Activated CD8-positive, alpha-beta memory T cell treated with anti-CD3 and anti-CD28 coated beads, Interleukin-2, amount 50 U/mL, for 48 hours (primary cell): ENCODE data around the gene DHRS7.

ENCODE experiments used
- DNase-seq: peaks from one replicate; pipeline ENCODE4 v3.0.0-alpha.2; 2020

DHRS7 gene

GRCh38 chr14:60184905-60185555, 19.8 kb upstream of the DHRS7 start:
- no peak for DNase-seq

DNA sequence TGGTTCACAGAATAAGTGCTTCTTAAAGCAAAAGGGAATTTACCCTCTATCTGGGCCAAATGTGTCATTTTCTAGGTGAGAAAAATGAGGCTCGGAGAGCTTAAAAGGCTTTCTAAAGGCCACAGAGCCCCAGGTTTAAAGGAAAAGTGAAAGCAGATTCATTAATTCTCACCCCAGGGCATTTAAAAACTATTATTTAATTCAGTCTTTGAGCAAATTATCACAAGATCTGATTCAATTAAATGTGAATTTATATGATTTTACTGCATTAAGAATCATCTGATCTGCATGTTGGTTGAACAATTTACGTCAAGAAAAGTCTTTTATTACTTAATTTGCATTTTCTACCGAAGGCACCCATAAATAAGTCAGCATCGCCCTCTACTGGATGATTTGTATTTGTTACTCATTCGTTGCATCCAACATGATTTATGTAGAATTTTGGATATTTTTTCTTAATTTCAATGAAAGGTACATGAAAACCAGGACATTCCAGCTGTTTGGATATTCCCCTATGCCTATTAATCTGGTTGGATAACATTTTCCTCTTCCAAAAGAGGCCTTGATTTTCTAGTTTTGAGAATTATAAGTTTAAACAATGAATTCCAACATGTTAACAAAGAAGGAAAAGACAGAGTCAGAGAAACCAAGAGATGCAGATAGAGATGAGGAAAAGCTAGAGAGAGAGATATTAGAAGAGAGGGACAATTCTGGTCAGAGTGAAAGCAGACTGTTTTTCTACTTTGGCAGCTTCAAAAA, 19.1 kb upstream of the DHRS7 start:
- no peak for DNase-seq

DNA sequence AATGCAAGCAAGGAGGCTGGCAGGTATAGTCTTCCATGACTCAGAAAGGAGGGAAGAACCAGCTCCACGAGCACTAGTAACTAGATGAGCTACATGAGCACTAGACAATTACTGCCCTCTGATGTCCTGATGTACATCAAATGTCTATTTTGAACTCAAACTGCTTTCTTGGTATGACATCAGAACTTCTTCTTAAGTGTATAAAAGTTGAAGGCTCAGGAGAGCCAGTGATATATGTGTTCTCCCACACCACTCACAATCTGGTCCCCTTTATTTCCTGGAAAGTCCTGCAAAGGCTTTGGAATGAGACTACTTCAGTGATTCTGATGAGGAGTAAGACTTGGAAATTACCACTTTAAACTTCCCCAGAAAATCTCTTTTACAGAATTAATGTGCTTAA, 18.5 kb upstream of the DHRS7 start:
- no peak for DNase-seq

GRCh38 chr14:60183138-60183537, 17.9 kb upstream of the DHRS7 start:
- no peak for DNase-seq

DNA sequence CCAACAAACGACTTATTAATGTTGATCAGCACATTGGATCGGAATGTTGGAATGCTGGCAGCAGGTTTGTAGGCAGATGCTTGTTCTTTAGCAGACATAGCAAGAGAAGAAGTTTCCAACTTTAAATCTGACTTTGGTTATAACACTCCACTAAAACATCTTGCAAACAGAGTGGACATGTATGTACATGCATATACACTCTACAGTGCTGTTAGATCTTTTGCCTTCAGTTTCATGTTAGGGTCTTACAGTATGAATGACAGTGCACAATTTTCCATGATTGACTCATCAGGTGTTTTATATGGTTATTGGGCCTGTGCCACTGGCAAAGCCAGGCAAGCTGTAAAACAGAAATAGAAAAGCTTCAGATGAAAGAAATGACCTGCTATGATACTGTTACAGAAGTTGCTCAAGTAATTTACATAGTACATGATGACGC, 14.3 kb upstream of the DHRS7 start:
- DNase-seq = no peak

DNA sequence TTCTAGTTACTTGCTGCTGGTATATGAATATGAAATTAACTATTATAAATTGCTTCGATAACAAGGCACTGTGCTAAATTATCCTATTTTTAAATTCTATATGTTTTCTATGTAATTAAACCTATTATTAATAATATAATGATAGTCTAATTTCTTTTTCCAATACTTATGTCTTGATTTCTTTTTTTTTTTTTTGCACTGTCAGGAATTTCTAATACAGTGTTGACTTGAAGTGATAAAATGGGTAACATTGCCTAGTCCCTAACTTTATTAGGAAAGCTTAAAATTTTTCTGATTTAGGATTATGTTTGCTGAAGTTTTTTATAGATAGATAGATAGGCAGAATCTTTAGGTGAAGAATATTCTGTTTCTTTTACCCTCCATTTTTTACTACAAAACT, 13.6 kb upstream of the DHRS7 start:
- no peak for DNase-seq

GRCh38 chr14:60178164-60178563, 13.0 kb upstream of the DHRS7 start:
- DNase-seq = no peak

GRCh38 chr14:60175255-60175902, 10.2 kb upstream of the DHRS7 start:
- no peak for DNase-seq

- DNase-seq = no peak
These were observed 9.4 kb upstream of the DHRS7 start for GRCh38 chr14:60174352-60175254.

- DNase-seq = no peak
These were observed 6.5 kb upstream of the DHRS7 start for GRCh38 chr14:60171690-60172089.

GRCh38 chr14:60170948-60171347, 5.8 kb upstream of the DHRS7 start:
- DNase-seq = no peak

DNA sequence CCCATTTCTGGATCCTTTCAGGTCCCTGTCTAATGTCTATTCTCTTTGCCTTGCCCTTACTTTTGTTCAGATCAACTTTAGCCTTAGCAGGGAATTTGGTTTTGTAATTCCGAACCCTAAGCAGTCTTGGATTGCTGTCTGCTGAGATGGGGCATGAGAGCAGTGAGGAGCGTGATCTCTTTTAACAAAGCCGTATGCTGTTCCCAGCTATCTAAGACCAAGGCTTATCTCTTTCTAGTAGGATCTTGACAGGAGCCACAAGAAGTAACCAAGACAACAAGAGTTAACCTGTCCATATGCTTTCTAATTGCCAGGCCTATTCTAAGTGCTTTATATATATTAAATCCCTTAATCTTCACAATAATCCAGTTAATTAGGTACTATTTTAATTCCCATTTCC, 4.5 kb upstream of the DHRS7 start:
- DNase-seq = no peak

GRCh38 chr14:60166142-60166541, 944 bp upstream of the DHRS7 start:
- no peak for DNase-seq

GRCh38 chr14:60165547-60165876, 314 bp upstream of the DHRS7 start:
- DNase-seq = no peak

DNA sequence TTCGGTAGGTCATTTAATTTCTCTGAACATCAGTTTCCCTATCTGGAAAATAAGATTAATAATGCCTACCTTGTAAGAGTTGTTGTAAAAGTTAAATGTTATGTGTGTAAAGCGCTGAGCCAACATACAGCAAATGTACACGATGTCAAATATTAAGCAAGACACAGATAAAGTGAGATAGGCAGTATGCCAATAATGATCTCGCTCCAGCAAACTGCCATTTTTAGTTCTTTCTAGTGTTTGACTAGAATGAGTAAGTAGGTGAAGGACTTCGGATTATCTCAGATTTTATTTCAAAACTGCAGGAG, 840 bp downstream of the DHRS7 start:
- no peak for DNase-seq

DNA sequence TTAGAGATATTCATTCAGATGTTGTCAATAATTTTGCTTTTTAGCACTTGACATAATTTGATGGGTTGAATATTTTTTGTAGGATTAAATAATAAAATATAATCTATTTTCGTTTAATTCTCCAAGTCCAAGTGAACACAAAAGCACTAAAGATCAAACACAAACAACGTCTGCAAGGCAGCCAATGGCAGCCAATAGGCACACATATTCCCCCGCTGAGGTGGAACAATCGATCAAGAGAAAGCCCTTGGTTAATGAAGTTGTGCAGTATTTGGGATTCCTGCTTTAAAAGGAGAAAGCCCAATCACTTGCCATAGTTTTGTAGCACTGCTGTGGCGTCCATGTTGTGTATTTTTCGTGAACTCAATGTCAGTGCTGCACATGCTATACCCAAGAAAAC, 1.5 kb downstream of the DHRS7 start:
- DNase-seq = no peak

DNA sequence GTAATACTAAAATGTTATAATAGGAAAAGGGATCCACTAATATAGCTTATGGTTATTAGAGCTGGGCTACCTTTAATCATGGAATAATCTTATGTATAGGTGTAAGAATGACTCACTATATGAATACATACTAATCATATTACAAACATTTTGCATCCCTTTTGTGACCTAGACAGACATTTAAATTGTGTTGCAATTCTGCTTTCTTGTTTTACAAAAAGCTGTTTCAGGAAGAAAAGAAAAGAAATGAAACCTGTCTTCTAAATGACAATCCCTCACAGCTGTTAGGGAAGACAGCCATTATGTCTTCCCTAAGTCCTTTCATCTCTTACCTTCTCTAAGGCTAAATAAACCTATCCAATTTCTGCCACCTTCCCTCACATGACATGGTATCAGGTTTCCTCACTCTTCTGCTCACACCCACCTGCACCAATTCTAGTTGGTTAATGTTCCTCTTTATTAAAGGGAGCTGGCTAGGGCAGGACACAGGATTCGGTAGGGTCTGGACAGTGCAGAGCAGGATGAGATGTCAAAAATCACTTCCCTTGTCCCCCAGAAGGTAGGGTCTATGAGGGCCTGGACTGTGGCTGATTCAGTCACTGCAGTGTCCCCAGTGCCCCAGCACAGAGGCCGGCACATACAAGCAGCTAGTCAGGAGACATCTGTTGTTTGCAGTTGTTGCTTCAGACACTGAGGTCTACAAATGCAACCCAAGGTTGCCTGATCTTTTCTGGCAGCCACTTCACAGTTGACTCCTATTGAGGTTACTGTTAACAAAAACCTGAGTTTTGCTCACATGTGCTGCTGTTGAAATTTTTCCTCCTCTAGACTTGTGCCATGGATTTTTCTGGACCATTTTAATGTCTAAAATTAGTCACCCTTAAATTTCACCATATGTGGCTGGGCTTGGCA, 3.7 kb downstream of the DHRS7 start:
- no peak for DNase-seq

- DNase-seq = no peak
These were observed 4.8 kb downstream of the DHRS7 start for GRCh38 chr14:60160422-60160821.

GRCh38 chr14:60154671-60155070, 10.5 kb downstream of the DHRS7 start:
- DNase-seq = no peak

DNA sequence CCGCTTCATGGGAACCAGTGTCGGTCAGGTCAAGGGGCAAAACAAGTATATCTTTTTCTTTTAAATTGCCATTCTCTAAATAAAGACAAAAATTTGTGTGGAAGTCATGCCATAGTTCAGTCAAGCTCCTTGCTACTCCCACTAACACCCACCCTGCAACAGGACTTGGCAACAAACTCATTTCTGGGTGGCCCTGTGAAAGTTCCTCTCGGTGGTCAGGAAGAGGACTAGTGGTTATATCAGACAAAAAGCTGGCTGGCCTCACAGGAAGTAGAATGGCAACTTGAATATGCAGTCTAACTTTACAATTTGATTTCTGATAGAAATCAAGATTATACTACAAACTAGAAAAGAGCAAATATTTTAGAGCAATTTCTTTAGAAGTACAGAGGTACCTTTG, 11.2 kb downstream of the DHRS7 start:
- DNase-seq = no peak

- DNase-seq = peak; percentile 71
These were observed 13.5 kb downstream of the DHRS7 start for GRCh38 chr14:60151715-60152114.

DNA sequence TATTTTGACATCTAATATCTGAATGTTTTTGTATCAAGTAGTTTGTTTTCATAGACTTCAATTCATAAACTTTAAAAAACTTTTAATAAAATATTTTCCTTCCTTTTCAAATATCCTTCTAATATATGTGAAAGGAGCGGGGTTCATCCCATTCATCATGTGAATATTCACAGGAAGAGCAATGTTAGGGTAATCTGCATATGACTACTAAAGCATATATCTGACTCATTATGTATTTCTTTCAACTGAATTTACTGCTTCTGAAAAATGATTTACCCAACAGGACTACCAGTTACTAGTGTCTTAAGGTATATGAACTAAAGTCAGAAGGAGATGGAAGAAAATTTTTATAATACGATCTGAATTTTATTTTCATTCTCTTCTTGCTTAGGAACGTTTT, 30.5 kb downstream of the DHRS7 start:
- DNase-seq = no peak
